ENCODE measurements around the gene FBXW11. TPM values are rescaled to one million over a fixed set of nuclear protein-coding genes. Genes with fewer than 3 reads are reported as not detected.
"Not testable (repeated sequence)": the region's sequence is repeated elsewhere in the genome, so short reads cannot be mapped to it uniquely, and the experiment has no call there.

The FBXW11 gene
- total RNA-seq, 1 donor from 2014 or later, result 110 TPM

DNA sequence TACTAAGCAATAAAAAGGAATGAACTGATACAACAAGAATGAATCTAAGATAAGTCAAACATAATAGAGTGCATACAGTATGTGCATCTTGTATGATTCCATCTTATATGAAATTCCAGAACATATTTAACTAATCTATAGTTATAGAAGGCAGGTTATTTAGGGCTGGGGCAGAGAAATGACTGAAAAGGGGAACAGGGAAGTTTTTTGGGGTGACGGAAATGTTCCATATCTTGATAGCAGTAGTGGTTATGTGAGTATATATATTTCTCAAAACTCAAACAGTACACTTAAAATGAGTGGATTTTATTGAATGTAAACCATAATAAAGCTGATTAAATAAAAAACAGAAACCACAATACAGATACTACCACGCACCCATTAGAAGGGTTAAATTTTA, 24.6 kb downstream of the FBXW11 start:
- DNase-seq, result no peak
- H3K9me3 Mint-ChIP-seq (ENCODE audit: unreplicated experiment), result peaks cover 3% of the 10 kb centered on the region
- TF ChIP-seq, protein P1, sequence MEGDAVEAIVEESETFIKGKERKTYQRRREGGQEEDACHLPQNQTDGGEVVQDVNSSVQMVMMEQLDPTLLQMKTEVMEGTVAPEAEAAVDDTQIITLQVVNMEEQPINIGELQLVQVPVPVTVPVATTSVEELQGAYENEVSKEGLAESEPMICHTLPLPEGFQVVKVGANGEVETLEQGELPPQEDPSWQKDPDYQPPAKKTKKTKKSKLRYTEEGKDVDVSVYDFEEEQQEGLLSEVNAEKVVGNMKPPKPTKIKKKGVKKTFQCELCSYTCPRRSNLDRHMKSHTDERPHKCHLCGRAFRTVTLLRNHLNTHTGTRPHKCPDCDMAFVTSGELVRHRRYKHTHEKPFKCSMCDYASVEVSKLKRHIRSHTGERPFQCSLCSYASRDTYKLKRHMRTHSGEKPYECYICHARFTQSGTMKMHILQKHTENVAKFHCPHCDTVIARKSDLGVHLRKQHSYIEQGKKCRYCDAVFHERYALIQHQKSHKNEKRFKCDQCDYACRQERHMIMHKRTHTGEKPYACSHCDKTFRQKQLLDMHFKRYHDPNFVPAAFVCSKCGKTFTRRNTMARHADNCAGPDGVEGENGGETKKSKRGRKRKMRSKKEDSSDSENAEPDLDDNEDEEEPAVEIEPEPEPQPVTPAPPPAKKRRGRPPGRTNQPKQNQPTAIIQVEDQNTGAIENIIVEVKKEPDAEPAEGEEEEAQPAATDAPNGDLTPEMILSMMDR (IDR thresholded peaks at IDR 0.05; ENCODE audit: partially characterized antibody, unreplicated experiment), result no peak
- no peak overlapping the region for H3K4me3 Mint-ChIP-seq (ENCODE audit: unreplicated experiment)
- peaks cover 15% of the 10 kb centered on the region for H3K36me3 Mint-ChIP-seq (ENCODE audit: unreplicated experiment)
- H3K4me1 Mint-ChIP-seq (ENCODE audit: low read depth, unreplicated experiment), result peaks cover 9% of the 10 kb centered on the region
- H3K27ac Mint-ChIP-seq (ENCODE audit: unreplicated experiment), result no peak overlapping the region
- H3K27me3 Mint-ChIP-seq (ENCODE audit: unreplicated experiment), result peaks cover under 1% of the 10 kb centered on the region

DNA sequence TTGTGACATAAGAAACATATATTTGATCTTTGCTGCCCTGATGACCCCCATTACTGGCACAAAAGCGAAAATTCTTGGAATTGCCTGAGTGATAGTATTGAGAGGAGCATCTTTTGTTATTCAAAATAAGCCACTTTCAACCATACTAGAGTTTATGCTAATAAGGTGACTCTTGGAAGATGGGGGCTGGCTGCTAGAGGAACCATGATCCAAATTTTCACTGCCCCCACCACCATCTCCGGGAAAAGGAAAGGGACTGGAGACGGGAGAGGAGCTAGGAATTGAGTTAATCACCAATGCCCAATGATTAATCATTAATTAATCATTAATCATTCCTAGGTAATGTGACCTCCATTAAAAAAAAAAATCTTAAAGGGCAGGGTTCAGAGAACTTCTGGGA, 25.6 kb downstream of the FBXW11 start:
- TF ChIP-seq, protein P1 (IDR thresholded peaks at IDR 0.05; ENCODE audit: partially characterized antibody, unreplicated experiment), result no peak
- Mint-ChIP-seq H3K36me3 (ENCODE audit: unreplicated experiment) (peaks cover 13% of the 10 kb centered on the region), H3K27me3 (ENCODE audit: unreplicated experiment) (no peaks in the 10 kb centered on the region), H3K4me1 (ENCODE audit: low read depth, unreplicated experiment) (peaks cover 12% of the 10 kb centered on the region), H3K4me3 (ENCODE audit: unreplicated experiment) (no peak overlapping the region), H3K27ac (ENCODE audit: unreplicated experiment) (no peak overlapping the region), H3K9me3 (ENCODE audit: unreplicated experiment) (peaks cover 5% of the 10 kb centered on the region)
- no peak for DNase-seq

DNA sequence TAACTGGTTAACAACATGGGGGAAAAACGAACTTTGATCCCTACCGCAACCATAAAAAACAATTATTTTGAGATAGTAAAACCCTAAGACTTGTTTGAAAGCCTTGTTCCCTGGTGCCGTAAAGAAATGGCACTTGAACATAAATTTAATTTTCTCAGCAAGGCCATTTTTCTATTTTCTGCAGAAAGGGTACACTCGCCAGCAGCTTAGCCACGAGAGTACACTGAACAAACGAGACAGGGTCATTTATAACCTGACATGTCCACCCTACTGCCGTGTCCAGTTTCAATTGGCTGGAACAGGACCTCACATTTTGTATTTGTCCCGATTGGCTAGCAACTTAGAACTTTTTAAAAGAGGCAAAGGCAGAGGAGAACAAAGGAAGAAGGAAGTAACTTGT, 26.8 kb downstream of the FBXW11 start:
- Mint-ChIP-seq H3K4me1 (ENCODE audit: low read depth, unreplicated experiment) (peaks cover 17% of the 10 kb centered on the region), H3K27ac (ENCODE audit: unreplicated experiment) (no peak overlapping the region), H3K4me3 (ENCODE audit: unreplicated experiment) (no peak overlapping the region), H3K9me3 (ENCODE audit: unreplicated experiment) (peaks cover 5% of the 10 kb centered on the region), H3K36me3 (ENCODE audit: unreplicated experiment) (peaks cover 13% of the 10 kb centered on the region), H3K27me3 (ENCODE audit: unreplicated experiment) (no peaks in the 10 kb centered on the region)
- TF ChIP-seq, protein P1 (IDR thresholded peaks at IDR 0.05; ENCODE audit: partially characterized antibody, unreplicated experiment), result no peak
- no peak for DNase-seq

DNA sequence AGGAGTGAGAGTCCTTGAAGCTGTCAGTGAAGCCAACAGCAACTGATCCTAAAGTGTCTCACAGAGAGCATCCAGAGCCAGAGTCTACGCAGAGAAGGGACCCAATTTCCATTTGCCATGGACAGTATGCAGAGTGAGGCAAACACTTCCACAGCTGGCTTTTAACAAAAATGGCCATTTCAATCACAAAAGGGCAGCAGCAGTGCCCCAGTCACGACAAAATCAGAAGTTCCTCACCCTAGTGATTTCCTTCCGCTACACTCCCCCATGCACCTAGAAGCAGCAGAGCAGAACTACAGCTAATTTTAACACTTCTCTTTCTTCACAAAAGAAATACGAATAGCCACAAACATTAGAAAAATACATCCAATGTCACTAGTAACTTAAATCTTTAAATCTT, 27.9 kb downstream of the FBXW11 start:
- Mint-ChIP-seq H3K27me3 (ENCODE audit: unreplicated experiment) (no peaks in the 10 kb centered on the region), H3K27ac (ENCODE audit: unreplicated experiment) (no peak overlapping the region), H3K4me1 (ENCODE audit: low read depth, unreplicated experiment) (peaks cover 14% of the 10 kb centered on the region), H3K9me3 (ENCODE audit: unreplicated experiment) (peaks cover 5% of the 10 kb centered on the region), H3K36me3 (ENCODE audit: unreplicated experiment) (peaks cover 13% of the 10 kb centered on the region), H3K4me3 (ENCODE audit: unreplicated experiment) (no peak overlapping the region)
- TF ChIP-seq, protein P1 (IDR thresholded peaks at IDR 0.05; ENCODE audit: partially characterized antibody, unreplicated experiment), result no peak
- DNase-seq, result no peak

DNA sequence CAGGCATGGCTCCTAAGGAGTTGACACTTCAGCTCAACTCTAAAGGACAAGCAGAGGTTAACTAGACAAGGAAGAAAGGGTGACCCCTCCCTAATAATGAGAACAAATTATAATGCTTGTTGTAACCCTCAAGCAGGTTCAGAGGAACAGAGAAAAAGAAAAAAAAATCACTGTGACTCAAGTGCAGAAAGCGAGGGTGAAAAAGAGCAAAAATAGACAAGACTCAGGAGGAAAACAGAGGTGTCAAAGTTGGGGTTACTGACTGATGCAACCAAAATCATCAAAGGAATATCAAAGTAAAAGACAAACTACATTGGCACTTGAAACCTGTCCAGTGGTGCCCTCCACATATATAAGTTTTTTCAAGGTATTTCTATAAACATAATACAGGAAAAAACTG, 28.4 kb downstream of the FBXW11 start:
- Mint-ChIP-seq H3K4me1 (ENCODE audit: low read depth, unreplicated experiment) (peaks cover 14% of the 10 kb centered on the region), H3K27ac (ENCODE audit: unreplicated experiment) (no peak overlapping the region), H3K36me3 (ENCODE audit: unreplicated experiment) (peaks cover 13% of the 10 kb centered on the region), H3K4me3 (ENCODE audit: unreplicated experiment) (no peak overlapping the region), H3K9me3 (ENCODE audit: unreplicated experiment) (peaks cover 5% of the 10 kb centered on the region), H3K27me3 (ENCODE audit: unreplicated experiment) (no peaks in the 10 kb centered on the region)
- no peak for DNase-seq
- TF ChIP-seq, protein P1 (IDR thresholded peaks at IDR 0.05; ENCODE audit: partially characterized antibody, unreplicated experiment), result no peak

DNA sequence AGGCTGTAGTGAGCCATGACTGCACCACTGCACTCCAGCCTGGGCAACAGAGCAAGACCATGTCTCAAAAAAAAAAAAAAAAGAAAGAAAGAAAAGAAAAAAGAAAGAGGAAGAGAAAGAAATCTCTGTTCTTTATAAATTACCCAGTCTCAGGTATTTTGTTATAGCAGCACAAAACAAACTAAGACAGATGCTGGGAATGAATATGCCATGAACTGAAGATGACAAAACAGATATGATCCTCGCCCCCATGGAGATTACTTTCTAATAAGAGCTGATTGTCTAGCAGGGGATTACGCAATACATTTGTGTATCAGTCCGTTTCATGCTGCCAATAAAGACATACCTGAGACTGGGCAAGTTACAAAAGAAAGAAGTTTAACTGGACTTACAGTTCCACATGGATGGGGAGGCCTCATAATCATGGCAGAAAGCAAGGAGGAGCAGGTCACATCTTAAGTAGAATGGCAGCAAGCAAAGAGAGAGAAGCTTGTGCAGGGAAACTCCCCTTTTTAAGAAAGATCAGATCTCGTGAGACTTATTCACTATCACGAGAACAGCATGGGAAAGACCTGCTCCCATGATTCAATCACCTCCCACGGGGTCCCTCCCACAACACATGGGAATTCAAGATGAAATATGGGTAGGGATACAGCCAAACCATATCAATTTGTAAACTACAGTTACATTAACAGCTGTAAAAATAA, 29.0 kb downstream of the FBXW11 start:
- not testable (repeated sequence) for DNase-seq; H3K4me3 Mint-ChIP-seq (ENCODE audit: unreplicated experiment); H3K27ac Mint-ChIP-seq (ENCODE audit: unreplicated experiment); H3K9me3 Mint-ChIP-seq (ENCODE audit: unreplicated experiment); H3K27me3 Mint-ChIP-seq (ENCODE audit: unreplicated experiment)
- H3K36me3 Mint-ChIP-seq (ENCODE audit: unreplicated experiment), result peaks cover 13% of the 10 kb centered on the region
- peaks cover 14% of the 10 kb centered on the region for H3K4me1 Mint-ChIP-seq (ENCODE audit: low read depth, unreplicated experiment)
